GM21447 (cell line): Measurements from ENCODE around the gene SHE.
"Not testable (repeated sequence)": the region's sequence is repeated elsewhere in the genome, so short reads cannot be mapped to it uniquely, and the experiment has no call there.

Experiments used
- ATAC-seq: cut with Tn5 transposase; IDR thresholded peaks from one replicate; pipeline ENCODE4 v1.9.1; 2021; ENCODE audit not compliant: unreplicated experiment

SHE gene

GRCh38 chr1:154517661-154518060 is 15.4 kb upstream of the SHE start:
- ATAC-seq: no peak

- ATAC-seq: no peak
These were observed 11.9 kb upstream of the SHE start for GRCh38 chr1:154514066-154514553.

GRCh38 chr1:154512760-154513159 is 10.5 kb upstream of the SHE start:
- no peak for ATAC-seq

GRCh38 chr1:154503898-154504297 is 1.7 kb upstream of the SHE start:
- no peak for ATAC-seq

GRCh38 chr1:154502744-154503115 is 518 bp upstream of the SHE start:
- no peak for ATAC-seq

GRCh38 chr1:154501423-154502065 is 668 bp downstream of the SHE start:
- ATAC-seq: no peak

- ATAC-seq: no peak
These were observed 1.7 kb downstream of the SHE start for GRCh38 chr1:154500533-154500932.

- ATAC-seq: no peak
These were observed 2.8 kb downstream of the SHE start for GRCh38 chr1:154499446-154499845.

- ATAC-seq: no peak
These were observed 5.0 kb downstream of the SHE start for GRCh38 chr1:154497026-154497806.

GRCh38 chr1:154496383-154496782 is 5.8 kb downstream of the SHE start:
- no peak for ATAC-seq

- no peak for ATAC-seq
These were observed 6.5 kb downstream of the SHE start for GRCh38 chr1:154495496-154496273.

GRCh38 chr1:154493276-154493675 is 8.9 kb downstream of the SHE start:
- ATAC-seq: no peak

- no peak for ATAC-seq
These were observed 10.1 kb downstream of the SHE start for GRCh38 chr1:154492115-154492514.

- ATAC-seq: no peak
These were observed 11.9 kb downstream of the SHE start for GRCh38 chr1:154490317-154490716.

- no peak for ATAC-seq
These were observed 12.4 kb downstream of the SHE start for GRCh38 chr1:154489695-154490274.

- no peak for ATAC-seq
These were observed 13.3 kb downstream of the SHE start for GRCh38 chr1:154488922-154489321.

- ATAC-seq: not testable (repeated sequence)
These were observed 15.5 kb downstream of the SHE start for GRCh38 chr1:154486756-154487155.

- no peak for ATAC-seq
These were observed 16.2 kb downstream of the SHE start for GRCh38 chr1:154485910-154486496.

- no peak for ATAC-seq
These were observed 17.1 kb downstream of the SHE start for GRCh38 chr1:154485106-154485505.

GRCh38 chr1:154483941-154484803 is 18.0 kb downstream of the SHE start:
- ATAC-seq: no peak
